Osteoblast (primary cell): ENCODE data around the gene MC2R. TPM values are rescaled to one million over a fixed set of nuclear protein-coding genes. Genes with fewer than 3 reads are reported as not detected.

Experiments used
- DNase-seq: peaks from one replicate; pipeline ENCODE4 v3.0.0; 2011; ENCODE audit warnings: low spot score, mixed read lengths; ENCODE audit not compliant: insufficient read length; ENCODE audit errors: missing footprints
- H2AFZ ChIP-seq: 2 replicates; pipeline ENCODE4 v1.6.0; 2011; ENCODE audit warnings: mild to moderate bottlenecking, low read length
- H3K27ac ChIP-seq: 2 replicates; pipeline ENCODE4 v1.5.1; 2011; ENCODE audit warnings: mild to moderate bottlenecking, low read depth, low read length, moderate library complexity
- H3K27me3 ChIP-seq: 2 replicates; pipeline ENCODE4 v1.6.0; 2012; ENCODE audit warnings: mild to moderate bottlenecking, control low read depth, inconsistent platforms, low read length, moderate library complexity; ENCODE audit not compliant: insufficient read depth
- H3K36me3 ChIP-seq: 2 replicates; pipeline ENCODE4 v1.5.1; 2011; ENCODE audit warnings: mild to moderate bottlenecking, low read length, control low read depth, moderate library complexity; ENCODE audit not compliant: insufficient read depth
- H3K4me1 ChIP-seq: 2 replicates; pipeline ENCODE4 v1.5.1; 2011; ENCODE audit warnings: mild to moderate bottlenecking, low read length, control low read depth, moderate library complexity; ENCODE audit not compliant: insufficient read depth
- H3K4me2 ChIP-seq: 2 replicates; pipeline ENCODE4 v1.6.0; 2011; ENCODE audit warnings: mild to moderate bottlenecking, low read length; ENCODE audit not compliant: insufficient read depth
- H3K4me3 ChIP-seq: fragments of 200-600 bp; sonication (generic); 3 replicates; pipeline ENCODE4 v1.5.1; 2012; ENCODE audit warnings: mild to moderate bottlenecking, low read length, inconsistent platforms; ENCODE audit not compliant: insufficient read depth
- H3K79me2 ChIP-seq: 2 replicates; pipeline ENCODE4 v1.6.0; 2012; ENCODE audit warnings: mild to moderate bottlenecking, low read length, control low read depth, inconsistent platforms; ENCODE audit not compliant: insufficient read depth
- H3K9me3 ChIP-seq: 2 replicates; pipeline ENCODE4 v1.5.1; 2011; ENCODE audit warnings: low read depth, low read length, control low read depth
- H4K20me1 ChIP-seq: 2 replicates; pipeline ENCODE4 v1.6.0; 2012; ENCODE audit warnings: mild to moderate bottlenecking, low read length, control low read depth; ENCODE audit not compliant: insufficient read depth
- total RNA-seq: library from RNA; depleted of rRNA; stranded (reverse); fragments of >200 nt; gene quantifications from 2 replicates; pipeline ENCODE4 v1.2.3, GENCODE V29; 2012
- TF ChIP-seq, protein P1 (sequence below): IDR thresholded peaks from 2 replicates; pipeline ENCODE4 v1.5.1; 2011; ENCODE audit warnings: mild to moderate bottlenecking, low read depth, low read length, moderate library complexity; ENCODE audit errors: extremely low read depth

The MC2R gene
- total RNA-seq, 1 donor: not detected

DNA sequence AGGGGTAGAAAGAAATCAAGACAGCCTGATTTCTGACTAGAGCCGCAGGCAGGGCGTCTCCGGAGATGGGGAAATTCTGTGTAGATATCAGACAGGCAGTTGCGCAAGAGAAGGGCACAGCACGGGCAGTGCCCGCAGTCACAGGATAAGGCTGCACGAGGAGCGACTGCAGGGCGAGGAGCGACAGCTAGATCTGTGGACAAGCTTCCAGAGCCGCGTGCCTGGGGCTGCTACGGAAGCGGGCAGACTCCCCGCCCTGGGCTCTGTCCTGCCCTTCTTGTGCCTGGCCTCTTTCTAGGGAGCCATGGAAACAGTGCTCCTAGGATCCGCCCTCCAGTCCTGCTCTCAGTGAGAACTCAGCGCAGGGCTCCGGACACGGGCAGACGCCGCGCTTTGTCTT lies 78.8 kb downstream of the MC2R start:
- Histone ChIP-seq H4K20me1 (no peaks in the 10 kb centered on the region), H3K4me2 (no peak overlapping the region), H3K4me3 (no peak overlapping the region), H3K4me1 (no peaks in the 10 kb centered on the region), H3K27ac (no peak overlapping the region), H3K36me3 (no peaks in the 10 kb centered on the region), H3K9me3 (no peaks in the 10 kb centered on the region), H3K27me3 (no peaks in the 10 kb centered on the region), H3K79me2 (no peaks in the 10 kb centered on the region), H2AFZ (no peak overlapping the region)
- TF ChIP-seq, protein P1, sequence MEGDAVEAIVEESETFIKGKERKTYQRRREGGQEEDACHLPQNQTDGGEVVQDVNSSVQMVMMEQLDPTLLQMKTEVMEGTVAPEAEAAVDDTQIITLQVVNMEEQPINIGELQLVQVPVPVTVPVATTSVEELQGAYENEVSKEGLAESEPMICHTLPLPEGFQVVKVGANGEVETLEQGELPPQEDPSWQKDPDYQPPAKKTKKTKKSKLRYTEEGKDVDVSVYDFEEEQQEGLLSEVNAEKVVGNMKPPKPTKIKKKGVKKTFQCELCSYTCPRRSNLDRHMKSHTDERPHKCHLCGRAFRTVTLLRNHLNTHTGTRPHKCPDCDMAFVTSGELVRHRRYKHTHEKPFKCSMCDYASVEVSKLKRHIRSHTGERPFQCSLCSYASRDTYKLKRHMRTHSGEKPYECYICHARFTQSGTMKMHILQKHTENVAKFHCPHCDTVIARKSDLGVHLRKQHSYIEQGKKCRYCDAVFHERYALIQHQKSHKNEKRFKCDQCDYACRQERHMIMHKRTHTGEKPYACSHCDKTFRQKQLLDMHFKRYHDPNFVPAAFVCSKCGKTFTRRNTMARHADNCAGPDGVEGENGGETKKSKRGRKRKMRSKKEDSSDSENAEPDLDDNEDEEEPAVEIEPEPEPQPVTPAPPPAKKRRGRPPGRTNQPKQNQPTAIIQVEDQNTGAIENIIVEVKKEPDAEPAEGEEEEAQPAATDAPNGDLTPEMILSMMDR: no peak
- DNase-seq: no peak

DNA sequence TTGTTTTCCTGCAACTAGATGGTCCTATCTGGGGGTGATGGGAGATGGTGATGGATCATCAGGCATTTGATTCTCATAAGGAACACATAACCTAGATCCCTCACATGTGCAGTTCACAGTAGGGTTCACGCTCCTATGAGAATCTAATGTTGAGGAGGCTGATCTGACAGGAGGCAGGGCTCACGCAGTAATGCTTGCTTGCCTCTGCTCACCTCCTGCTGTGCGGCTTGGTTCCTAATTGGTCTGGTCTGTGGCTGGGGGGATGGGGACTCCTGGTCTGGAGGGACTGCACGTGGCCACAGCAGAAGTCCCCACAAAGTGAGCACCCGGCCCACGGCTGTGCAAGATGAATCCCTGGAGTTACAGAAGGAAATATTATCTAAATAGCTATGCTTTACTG lies 80.1 kb downstream of the MC2R start:
- H3K4me3 ChIP-seq: no peak overlapping the region
- H3K4me2 ChIP-seq: no peak overlapping the region
- no peak for DNase-seq
- no peaks in the 10 kb centered on the region for H3K9me3 ChIP-seq
- TF ChIP-seq, protein P1: no peak
- H3K79me2 ChIP-seq: no peaks in the 10 kb centered on the region
- no peaks in the 10 kb centered on the region for H3K4me1 ChIP-seq
- no peaks in the 10 kb centered on the region for H4K20me1 ChIP-seq
- H3K27ac ChIP-seq: no peak overlapping the region
- H3K27me3 ChIP-seq: no peaks in the 10 kb centered on the region
- H3K36me3 ChIP-seq: no peaks in the 10 kb centered on the region
- H2AFZ ChIP-seq: no peak overlapping the region

DNA sequence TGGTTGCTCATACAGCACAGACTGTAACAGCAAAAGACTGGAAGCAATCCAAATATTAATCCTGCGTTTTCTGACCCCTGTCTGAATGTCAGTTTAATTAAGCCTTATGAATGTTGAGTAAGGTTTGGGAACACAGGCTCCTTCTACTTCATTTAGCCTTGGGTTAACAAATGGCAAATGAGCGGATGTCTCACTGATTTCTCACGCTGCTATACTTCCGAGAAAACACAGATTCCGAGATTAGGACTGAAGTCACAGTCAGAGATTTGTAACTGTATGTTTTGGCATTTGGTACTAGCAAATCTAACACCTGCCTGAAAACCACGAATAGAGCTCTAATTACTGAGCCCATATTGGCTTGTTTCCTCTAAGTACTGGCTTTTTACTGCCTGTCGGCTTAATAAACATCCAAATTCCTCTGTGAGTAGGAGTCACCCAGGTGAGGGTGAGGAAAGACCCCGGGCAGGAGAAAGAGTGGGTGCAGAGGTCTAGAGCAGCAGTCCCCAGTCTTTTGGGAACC lies 80.8 kb downstream of the MC2R start:
- H3K36me3 ChIP-seq: no peaks in the 10 kb centered on the region
- H3K27me3 ChIP-seq: no peaks in the 10 kb centered on the region
- H3K4me1 ChIP-seq: no peaks in the 10 kb centered on the region
- H3K79me2 ChIP-seq: no peaks in the 10 kb centered on the region
- H3K4me2 ChIP-seq: no peak overlapping the region
- H4K20me1 ChIP-seq: no peaks in the 10 kb centered on the region
- no peak overlapping the region for H2AFZ ChIP-seq
- TF ChIP-seq, protein P1: no peak
- H3K27ac ChIP-seq: no peak overlapping the region
- DNase-seq: no peak
- H3K4me3 ChIP-seq: no peak overlapping the region
- no peaks in the 10 kb centered on the region for H3K9me3 ChIP-seq

Other genes starting within 250 kb of the MC2R start
- 18.0 and 24.6 TPM in 2 replicates for gene FAM210A, start 189.0 kb downstream of the MC2R start, total RNA-seq
- 35.7 and 35.8 TPM in 2 replicates for gene RNMT, start 188.9 kb downstream of the MC2R start, total RNA-seq
- 0.36 and 0.59 TPM in 2 replicates for gene MC5R, start 91.4 kb downstream of the MC2R start, total RNA-seq
- gene ZNF519, start 216.9 kb upstream of the MC2R start, total RNA-seq: 5.4 and 12.4 TPM in 2 replicates